Measurements from ENCODE around the gene EMP2. TPM values are rescaled to one million over a fixed set of nuclear protein-coding genes. Genes with fewer than 3 reads are reported as not detected.
"Not testable (repeated sequence)": the region's sequence is repeated elsewhere in the genome, so short reads cannot be mapped to it uniquely, and the experiment has no call there.

EMP2 gene, protein sequence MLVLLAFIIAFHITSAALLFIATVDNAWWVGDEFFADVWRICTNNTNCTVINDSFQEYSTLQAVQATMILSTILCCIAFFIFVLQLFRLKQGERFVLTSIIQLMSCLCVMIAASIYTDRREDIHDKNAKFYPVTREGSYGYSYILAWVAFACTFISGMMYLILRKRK
- 100 to 1,000 TPM; 107 to 111 TPM for total RNA-seq
- long read RNA-seq, full-length matches to known transcripts: 35 of 65 reads
- long read RNA-seq, partial matches to known transcripts: 10 of 65 reads
- long read RNA-seq, other reads (novel, unspliced or antisense): 20 of 65 reads

DNA sequence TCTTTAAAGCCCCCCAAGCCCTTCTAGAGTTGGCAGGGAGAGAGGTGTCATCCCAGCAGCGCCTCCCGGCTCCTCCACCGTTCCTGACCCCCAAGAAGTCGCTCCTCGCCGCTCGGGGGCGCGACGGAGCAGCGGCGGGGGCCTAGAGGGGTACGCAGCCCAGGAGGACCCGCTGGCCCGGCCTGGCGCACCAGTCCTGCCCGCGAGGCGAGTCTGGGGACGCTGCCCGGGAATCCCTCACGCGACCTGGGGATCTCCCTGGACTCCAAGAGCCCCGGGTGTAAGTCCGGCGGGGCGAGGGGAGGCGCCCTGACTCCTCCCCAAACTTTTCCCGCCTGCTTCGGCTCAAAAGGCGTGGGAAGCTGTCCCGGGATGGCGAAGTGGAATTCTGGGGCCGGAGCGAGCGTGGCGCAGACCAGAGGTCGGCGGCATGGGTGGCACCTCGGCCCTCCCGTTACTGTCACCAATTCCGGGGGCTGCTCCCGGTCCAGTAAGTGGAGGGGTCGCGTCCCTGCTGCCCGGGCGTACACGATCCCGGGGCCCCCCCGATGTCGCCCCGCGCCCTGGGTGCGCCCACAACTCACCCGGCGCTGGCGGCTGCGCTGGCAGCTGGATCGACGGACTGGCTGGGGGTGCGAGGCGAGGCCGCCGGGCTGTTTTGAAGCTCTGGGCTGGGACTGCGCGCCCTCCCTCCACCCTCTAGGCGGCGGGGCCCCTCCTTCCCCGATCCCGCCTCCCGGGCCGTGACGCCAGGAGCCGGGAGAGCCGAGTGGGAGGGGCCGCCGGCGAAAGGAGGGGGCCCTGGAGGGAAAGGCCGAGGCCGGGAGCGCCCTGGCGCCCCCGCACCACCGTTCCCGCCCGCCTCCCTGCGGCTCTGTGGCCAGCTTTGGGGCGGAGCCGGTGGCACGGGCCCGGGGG is at the start of gene EMP2:
EMP2 (minus strand) TSS at position 634 of the 918 bp plus-strand sequence. CDS start 32,981 bp downstream, outside the sequence.
- ATAC-seq (peak; percentile 81), DNase-seq (peak; percentile 84 to 85)
- intact Hi-C loops (cut with DNase I, micrococcal nuclease): no loop called here

DNA sequence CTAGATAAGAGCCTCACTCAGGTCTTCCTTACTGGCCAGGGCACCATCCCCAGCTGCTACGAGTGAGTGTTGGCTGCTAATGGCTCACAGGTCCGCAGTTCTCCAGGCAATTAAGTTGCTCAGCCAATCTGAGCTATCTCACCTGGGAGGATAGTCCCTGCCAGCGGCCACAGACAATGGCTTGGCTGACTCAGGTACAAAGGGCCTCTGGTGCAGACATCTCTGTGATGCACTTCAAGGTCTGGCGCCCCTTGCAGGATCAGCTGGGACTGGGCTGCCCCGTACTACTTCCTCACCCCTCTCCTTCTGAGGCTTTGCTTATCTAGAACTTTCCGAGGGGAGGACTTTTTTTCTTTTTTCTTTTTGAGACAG is 49.2 kb upstream of the EMP2 start:
- intact Hi-C loops (cut with DNase I, micrococcal nuclease): no loop called here
- DNase-seq (peak; percentile 55 to 58), ATAC-seq (peak; percentile 87)

DNA sequence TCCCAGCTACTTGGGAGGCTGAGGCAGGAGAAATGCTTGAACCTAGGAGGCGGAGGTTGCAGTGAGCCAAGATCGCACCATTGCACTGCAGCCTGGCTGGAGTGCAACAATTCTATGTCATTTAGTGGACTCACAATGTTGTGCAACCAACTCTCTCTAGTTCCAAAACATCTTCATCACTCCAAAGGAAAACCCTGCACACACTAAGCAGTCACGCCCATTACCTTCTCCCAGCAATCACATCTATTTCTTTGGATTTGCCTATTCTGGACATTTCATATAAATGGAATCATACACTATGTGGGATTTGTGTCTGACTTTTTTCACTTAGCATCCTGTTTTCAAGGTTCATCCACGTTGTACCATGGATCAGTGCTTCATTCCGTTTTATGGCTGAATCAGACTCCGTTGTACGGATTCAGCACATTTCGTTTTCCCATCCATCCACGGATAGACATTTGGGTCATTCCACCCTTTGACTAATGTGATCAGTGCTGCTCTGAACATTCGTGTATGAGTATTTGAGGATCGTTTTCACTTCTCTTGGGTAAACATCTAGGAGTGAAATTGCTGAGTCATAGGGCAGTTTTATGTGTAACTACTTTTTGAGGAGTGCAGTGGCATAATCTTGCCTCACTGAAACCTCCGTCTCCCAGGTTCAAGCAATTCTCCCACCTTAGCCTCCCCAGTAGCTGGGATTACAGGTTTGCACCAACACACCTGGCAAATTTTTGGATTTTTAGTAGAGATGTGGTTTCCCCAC is 45.4 kb upstream of the EMP2 start:
- intact Hi-C loops (cut with DNase I, micrococcal nuclease): no loop called here
- DNase-seq (no peak), ATAC-seq (peak; percentile 37)

DNA sequence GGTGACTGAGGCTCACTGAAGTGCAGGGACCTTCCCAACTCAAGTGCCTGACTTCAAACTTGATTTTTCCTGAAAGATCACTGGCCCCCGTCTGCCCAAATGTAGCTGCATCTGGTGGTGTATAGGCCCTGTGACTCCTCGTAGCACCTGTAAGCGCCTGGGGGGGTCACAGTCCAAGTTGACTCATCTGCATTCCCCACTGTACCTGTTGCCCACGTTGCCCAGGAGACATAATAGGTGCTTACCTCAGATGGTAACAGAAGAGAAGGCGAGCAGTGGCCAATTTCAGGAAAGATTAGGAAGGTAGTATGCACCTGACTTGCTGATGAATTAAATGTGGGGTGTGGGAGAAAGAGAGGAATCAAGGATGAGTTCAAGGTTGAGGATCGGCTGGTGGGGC is 44.1 kb upstream of the EMP2 start:
- DNase-seq (no peak), ATAC-seq (no peak)
- intact Hi-C loops (cut with DNase I, micrococcal nuclease): no loop called here

DNA sequence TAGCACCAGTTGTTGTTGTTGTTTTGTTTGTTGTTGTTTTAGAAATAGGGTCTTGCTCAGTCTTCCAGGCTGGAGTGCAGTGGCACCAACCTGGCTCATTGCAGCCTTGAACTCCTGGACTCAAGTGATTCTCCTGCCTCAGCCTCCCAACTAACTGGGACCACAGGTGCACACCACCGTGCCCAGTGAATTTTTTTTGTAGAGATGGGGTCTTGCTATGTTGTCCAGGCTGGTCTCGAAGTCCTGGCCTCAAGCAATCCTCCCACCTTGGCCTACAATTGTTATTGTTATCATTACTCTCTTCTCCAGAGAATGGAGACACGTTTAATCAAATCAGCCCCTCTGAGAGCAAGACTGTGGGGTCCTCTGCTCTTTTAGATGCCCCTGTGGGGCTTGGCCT is 42.7 kb upstream of the EMP2 start:
- intact Hi-C loops (cut with DNase I, micrococcal nuclease): no loop called here
- ATAC-seq (no peak), DNase-seq (no peak)

DNA sequence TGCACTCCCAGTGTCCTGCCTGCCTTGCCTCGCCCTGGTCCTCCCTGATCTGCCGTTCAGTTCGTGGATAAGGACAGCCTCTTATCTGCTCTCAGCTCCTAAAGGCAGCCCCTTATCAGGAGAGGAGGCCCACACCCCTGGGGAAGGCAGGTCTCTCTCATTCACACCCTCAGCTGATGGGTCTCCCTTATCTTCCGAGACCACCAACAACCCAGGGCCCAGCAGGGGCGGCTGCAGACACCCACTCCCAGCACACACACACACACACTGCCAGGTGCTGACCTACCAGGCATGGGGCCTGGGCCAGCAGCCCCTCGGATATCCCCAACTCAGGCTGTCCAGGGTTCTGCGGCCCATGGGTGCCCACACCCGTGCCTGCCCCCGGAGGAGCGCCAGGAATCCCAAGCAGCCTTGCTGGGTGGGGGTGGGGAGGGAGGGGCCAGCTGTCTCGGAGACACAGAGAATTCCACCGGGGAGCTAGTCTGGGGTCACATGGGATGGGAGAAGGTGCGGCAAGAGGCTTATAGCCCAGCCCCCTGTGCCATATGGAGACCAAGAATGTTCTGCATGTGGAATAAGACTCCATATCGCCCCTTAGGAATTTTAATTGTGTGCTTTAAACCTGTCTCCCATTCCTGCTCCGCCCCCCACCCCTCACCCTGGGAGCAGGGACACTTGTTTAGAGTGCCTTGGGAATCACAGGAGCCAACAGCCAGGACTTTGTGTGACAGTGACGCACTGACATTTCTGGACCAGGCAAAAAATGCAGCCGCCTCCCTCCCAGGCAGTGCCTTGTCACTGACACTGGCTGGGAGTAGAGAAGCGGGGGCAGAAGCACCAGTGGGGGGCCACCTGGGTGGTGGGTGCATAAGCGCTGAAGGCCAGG is 41.9 kb upstream of the EMP2 start:
- no peak for ATAC-seq
- intact Hi-C loops (cut with DNase I, micrococcal nuclease): no loop called here
- DNase-seq: no peak

DNA sequence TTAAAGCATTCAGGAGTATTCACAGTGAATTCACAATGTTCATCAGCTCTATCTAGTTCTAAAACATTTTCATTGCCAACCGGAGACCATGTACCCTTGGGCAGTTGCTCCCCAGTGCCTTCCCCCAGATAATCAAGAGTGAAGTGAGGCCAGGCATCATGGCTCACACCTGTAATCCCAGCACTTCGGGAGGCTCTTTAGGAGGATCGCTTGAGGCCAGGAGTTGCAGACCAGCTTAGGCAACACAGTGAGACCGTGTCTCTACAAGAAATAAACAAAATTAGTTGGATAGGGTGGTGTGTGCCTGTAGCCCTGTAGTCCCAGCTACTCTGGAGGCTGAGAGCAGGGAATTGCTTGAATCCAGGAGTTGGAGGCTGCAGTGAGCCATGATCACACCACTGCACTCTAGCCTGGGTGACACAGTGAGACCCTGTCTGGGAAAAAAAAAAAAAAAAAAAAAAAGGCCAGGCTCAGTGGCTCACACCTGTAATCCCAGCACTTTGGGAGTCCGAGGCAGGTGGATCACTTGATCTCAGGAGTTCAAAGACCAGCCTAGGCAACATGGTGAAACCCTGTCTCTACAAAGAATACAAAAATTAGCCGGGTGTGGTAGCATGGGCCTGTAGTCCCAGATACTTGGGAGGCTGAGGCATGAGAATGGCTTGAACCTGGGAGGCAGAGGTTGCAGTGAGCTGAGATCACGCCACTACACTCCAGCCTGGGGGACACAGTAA is 41.0 kb upstream of the EMP2 start:
- DNase-seq; ATAC-seq; intact Hi-C loops (cut with DNase I, micrococcal nuclease): not testable (repeated sequence)

DNA sequence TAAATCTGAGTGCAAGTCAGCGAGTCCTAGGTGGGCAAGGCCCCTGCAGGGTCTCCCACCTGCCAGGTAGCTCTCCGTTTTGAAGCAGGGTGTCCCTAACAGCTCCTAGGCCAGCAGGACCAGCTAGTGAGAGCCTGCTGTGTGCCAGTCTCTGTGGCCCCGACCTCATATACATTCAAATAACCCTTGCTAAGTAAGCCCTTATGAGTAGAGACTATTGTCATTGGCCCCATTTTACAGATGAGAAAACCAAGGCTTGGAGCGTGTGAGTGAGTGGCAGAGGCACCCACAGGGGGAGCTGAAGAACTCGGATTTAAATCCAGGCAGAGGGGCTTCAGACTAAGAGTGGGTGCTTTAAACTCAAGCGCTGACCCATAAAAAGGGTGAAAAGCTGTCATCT is 39.7 kb upstream of the EMP2 start:
- DNase-seq: no peak
- intact Hi-C loops (cut with DNase I, micrococcal nuclease): no loop called here
- no peak for ATAC-seq

DNA sequence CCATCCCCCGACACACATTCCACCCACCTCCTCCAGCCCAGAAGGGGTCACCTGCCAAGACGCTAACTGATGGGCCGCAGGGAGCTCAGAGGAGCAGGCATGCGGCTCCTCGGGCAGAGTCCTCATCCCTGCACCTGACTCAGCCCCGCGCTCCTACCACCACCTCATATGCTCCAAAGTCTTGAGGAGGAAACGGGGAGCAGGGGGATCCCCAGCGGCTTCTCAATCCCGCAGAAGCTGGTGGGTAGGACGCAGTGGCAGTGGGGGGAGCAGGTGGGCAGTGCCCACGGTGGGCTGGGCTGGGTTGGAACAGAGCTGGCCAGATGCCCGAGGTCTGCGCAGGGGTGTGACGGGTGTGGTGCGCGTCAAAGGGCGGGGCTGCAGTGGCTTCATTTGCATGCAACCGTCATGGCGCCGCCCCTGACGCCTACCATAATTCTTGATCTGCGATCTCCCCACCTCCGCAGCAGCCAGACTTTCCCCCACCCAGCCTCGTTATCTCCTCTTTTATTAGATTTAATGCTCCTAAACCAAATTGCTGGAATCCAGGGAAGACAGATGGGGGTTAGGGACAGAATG is 39.0 kb upstream of the EMP2 start:
- DNase-seq (peak; percentile 88 to 94), ATAC-seq (peak; percentile 83)
- intact Hi-C loops (cut with DNase I, micrococcal nuclease): no loop called here

DNA sequence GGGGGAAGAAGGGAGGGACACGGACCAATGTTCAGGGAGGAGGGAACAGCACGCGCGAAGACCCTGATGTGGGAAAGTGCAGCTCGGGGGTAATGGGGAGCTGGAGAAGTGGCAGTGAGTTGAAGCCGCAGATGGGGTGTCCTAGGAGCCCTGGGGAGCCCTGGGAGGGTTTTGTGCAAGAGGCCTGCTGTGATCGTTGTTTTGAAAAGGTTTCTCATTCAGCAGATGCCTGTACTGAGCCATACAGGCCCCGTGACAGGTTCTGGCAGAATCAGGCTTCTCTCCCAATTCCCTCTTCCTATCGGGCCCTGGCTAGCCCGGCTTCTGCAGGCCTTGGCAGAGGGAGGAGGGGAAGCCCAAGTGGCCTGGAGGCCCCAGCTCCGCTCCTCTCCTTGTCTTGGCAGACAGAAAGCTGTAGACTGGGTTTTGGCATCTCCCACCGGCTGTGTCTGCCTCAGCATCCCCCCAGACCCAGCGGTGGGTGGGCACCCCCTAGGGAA is 38.4 kb upstream of the EMP2 start:
- no peak for DNase-seq
- no peak for ATAC-seq
- intact Hi-C loops (cut with DNase I, micrococcal nuclease): no loop called here

DNA sequence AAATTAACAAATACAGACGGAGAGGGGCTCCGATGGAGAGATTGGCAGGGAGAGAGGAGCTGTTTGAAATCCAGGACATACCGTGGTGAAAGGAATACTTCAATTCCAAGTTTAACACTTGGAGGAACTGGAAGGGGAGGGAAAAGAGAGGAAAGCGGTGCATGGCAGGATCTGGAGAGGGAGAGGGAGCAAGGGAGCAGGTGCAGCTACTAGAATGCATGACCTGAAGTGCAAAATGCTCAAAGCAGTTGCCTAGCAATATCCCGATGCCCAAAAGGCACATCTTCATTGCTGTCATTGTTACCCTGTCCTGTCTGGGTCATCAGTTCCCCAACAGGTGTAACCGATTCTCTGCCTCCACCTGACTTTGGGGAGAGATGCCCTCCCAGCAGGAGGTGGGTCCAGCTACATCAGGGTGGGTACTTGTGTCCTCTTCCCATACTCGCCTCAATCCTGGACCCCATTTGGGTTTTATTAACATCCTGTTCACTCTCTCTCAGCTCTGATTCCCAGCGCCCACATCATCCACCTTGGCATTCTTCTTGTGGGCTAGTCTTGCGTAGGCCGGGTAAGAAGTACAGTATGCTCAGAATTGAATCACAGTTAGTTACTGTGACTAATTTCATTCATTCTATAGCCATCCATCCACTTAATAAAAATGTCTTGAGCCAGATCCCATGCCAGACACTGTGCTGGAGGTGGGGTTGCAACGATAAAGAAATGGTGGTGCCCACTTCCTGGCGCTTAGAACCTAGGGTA is 37.4 kb upstream of the EMP2 start:
- ATAC-seq: no peak
- intact Hi-C loops (cut with DNase I, micrococcal nuclease): no loop called here
- DNase-seq: no peak

DNA sequence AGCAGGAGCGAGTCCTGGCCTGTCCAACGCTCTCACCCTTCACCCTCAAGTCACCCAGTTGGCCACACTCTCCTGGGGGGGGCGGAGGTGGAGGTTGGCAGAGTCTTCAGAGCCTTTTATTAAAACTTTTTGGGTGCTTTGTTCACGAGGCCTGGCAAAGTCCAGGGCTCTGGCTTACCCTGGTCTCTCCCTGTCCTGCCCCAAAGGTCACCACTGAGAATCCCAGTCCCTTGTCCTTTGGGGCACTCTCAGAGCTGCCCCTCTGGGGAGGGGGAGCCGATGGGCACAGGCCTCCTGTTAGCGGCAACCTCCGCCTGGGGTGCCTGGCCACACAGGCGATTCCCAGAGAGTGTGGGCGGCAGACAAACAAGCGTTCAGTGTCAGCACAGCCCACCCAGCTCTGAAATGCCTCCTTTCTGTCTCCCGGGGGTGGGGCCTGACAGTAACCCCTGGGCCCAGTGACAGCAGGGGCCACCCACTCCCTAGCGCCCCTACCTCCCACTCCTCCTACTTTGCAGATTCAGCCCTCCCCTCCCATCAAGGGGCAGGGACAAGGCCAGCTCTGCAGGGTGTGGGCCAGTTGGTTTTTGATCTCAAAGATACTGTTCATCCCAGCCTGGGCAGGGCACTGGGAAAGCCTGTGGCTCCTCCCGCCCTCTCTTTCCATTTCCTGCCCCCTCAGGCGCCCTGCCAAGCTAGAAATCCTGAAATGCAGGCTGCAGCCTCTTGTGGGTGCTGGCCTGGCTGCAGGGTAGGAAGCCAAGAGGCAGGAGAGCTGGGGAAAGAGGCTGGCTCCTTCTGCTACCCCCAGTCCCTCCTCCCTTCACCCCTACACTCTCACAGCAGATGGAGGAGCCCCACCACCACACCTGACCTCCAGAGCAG is 36.6 kb upstream of the EMP2 start:
- intact Hi-C loops (cut with DNase I, micrococcal nuclease): no loop called here
- peak; percentile 83 to 84 for DNase-seq
- peak; percentile 74 for ATAC-seq

DNA sequence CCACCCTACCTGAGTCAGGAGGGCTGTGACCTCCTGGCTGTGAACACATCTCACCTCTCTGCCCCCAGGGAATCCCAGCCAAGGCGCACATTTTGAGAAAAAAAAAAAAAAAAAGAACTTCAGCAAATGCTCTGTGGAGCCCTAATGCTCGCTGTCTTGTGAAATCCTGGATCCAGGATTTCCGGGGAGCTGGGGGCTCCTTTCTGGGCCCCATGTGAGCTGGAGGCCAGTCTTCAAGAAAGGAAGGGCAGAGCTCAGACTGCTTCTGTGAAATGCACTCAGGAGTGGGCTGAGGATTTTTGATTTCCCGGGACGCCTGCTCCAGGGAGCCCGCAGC is 36.0 kb upstream of the EMP2 start:
- intact Hi-C loops (cut with DNase I, micrococcal nuclease): no loop called here
- DNase-seq: no peak
- no peak for ATAC-seq

DNA sequence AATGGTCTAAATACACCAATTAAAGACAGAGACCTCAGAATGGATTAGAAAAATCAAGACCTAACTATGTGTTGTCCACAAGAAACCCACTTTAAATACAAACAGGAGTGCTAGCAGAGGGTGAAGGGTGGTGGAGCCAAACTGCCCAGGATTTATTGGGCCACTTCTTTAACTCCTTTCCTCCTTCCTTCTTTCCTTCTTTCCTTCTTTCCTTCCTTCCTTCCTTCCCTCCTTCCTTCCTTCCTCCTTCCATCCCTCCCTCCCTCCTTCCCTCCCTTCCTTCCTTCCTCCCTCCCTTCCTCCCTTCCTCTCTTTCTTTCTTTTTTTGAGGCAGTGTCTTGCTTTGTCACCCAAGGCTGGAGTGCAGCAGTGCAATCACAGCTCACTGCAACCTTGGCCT is 34.3 kb upstream of the EMP2 start:
- DNase-seq (no peak), ATAC-seq (no peak)
- intact Hi-C loops (cut with DNase I, micrococcal nuclease): no loop called here

DNA sequence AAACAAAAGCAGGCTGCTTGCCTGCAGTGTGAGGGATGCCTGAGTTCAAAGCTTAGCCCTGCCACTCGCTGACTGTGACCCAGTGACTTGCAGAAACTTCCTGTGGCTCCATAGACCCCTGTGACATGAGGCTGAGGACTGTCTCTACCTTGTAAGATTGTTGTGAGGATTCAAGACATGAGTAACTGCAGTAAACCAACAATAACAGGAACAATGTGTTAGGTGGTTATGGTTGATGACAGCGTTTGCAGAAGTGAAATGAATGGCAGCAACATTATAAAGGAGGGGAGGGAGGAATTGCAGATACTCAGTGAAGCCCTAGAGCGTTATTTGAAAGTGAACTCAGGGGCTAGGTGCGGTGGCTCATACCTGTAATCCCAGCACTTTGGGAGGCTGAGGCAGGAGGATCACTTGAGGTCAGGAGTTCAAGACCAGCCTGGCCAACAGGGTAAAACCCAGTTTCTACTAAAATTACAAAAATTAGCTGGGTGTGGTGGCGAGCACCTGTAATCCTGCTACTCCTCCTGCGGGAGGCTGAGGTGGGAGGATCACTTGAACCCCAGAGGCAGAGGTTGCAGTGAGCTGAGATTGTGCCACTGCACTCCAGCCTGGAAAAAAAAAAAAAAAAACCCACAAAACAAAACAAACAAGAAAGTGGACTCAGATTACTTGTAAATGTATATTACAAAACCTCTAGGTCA is 33.5 kb upstream of the EMP2 start:
- DNase-seq: no peak
- intact Hi-C loops (cut with DNase I, micrococcal nuclease): no loop called here
- no peak for ATAC-seq
